RWPE2 (cell line): ENCODE measurements around the gene TATDN3.
"Not testable (repeated sequence)": the region's sequence is repeated elsewhere in the genome, so short reads cannot be mapped to it uniquely, and the experiment has no call there.

Experiments used
- ATAC-seq: fragments of 200-7000 bp; cut with Tn5 transposase; 3 replicates; pipeline ENCODE4 v1.9.1; 2021; ENCODE audit warnings: low read depth
- DNase-seq: peaks from one replicate; pipeline ENCODE4 v3.0.0-alpha.2; 2020; ENCODE audit warnings: low spot score
- H3K27ac ChIP-seq: fragments of 450-650 bp; 2 replicates; pipeline ENCODE4 v1.5.1; 2017; ENCODE audit warnings: mild to moderate bottlenecking; ENCODE audit not compliant: poor library complexity, severe bottlenecking
- H3K27me3 ChIP-seq: fragments of 250-450 bp; sonication (Bioruptor Pico); 2 replicates; pipeline ENCODE4 v1.5.1; 2021; ENCODE audit warnings: mild to moderate bottlenecking, moderate library complexity; ENCODE audit not compliant: insufficient read depth, poor library complexity, severe bottlenecking
- H3K36me3 ChIP-seq: fragments of 250-450 bp; sonication (Bioruptor Pico); 2 replicates; pipeline ENCODE4 v1.5.1; 2020; ENCODE audit warnings: low read depth, mild to moderate bottlenecking, moderate library complexity
- H3K4me1 ChIP-seq: fragments of 250-450 bp; sonication (Bioruptor Pico); 2 replicates; pipeline ENCODE4 v1.5.1; 2021; ENCODE audit warnings: mild to moderate bottlenecking, moderate library complexity; ENCODE audit not compliant: insufficient read depth, poor library complexity, severe bottlenecking
- H3K4me3 ChIP-seq: fragments of 250-450 bp; sonication (Bioruptor Pico); 2 replicates; pipeline ENCODE4 v1.5.1; 2021; ENCODE audit warnings: mild to moderate bottlenecking, moderate library complexity; ENCODE audit not compliant: severe bottlenecking
- H3K9me3 ChIP-seq: fragments of 250-450 bp; sonication (Bioruptor Pico); 2 replicates; pipeline ENCODE4 v1.5.1; 2021; ENCODE audit warnings: mild to moderate bottlenecking, moderate library complexity; ENCODE audit not compliant: severe bottlenecking
- CTCF ChIP-seq: fragments of 450-650 bp; IDR thresholded peaks from one replicate; pipeline ENCODE4 v1.5.1; 2017; ENCODE audit warnings: mild to moderate bottlenecking, moderate library complexity; ENCODE audit not compliant: poor library complexity, severe bottlenecking

TATDN3 gene

GRCh38 chr1:212777151-212777550 is 14.5 kb upstream of the TATDN3 start:
- no peak overlapping the region for H3K4me3 ChIP-seq
- no peaks in the 10 kb centered on the region for H3K27me3 ChIP-seq
- DNase-seq (no peak), ATAC-seq (no peak)
- no peaks in the 10 kb centered on the region for H3K9me3 ChIP-seq
- no peak overlapping the region for H3K27ac ChIP-seq
- no peak for TF ChIP-seq CTCF
- H3K4me1 ChIP-seq, result no peaks in the 10 kb centered on the region
- peaks cover 8% of the 10 kb centered on the region for H3K36me3 ChIP-seq

DNA sequence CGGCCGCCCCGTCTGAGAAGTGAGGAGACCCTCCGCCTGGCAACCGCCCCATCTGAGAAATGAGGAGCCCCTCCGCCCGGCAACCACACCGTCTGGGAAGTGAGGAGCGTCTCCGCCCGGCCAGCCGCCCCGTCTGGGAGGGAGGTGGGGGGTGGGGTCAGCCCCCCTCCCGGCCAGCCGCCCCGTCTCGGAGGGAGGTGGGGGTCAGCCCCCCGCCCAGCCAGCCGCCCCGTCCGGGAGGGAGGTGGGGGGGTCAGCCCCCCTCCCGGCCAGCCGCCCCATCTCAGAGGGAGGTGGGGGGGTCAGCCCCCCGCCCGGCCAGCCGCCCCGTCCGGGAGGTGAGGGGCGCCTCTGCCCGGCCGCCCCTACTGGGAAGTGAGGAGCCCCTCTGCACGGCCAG is 12.6 kb upstream of the TATDN3 start:
- not testable (repeated sequence) for DNase-seq, H3K4me1 ChIP-seq, ATAC-seq, H3K27me3 ChIP-seq, H3K27ac ChIP-seq, H3K9me3 ChIP-seq, H3K4me3 ChIP-seq
- peaks cover 20% of the 10 kb centered on the region for H3K36me3 ChIP-seq

DNA sequence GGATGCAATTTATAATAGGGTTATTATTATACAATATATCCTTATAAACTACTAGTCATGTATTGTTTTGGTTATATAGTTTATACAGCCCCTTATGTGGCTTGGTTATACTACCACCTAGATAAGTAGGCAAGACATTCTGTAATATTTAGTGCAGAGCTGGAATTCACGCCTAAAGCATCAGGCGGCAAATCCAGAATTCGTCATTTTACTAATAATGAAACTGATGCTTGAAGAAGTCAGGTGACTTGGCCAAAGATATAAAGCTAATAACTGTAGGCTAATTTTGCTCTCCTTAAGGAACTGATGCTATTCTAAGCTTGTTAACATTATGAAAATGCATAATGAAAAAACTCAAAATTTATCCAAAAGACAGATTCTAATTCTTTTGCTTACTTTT is 10.9 kb upstream of the TATDN3 start:
- ATAC-seq (no peak), DNase-seq (no peak)
- Histone ChIP-seq H3K27me3 (no peaks in the 10 kb centered on the region), H3K27ac (no peak overlapping the region), H3K4me3 (no peak overlapping the region), H3K9me3 (no peaks in the 10 kb centered on the region), H3K36me3 (peaks cover 21% of the 10 kb centered on the region), H3K4me1 (no peaks in the 10 kb centered on the region)
- no peak for TF ChIP-seq CTCF

GRCh38 chr1:212781225-212781624 is 10.5 kb upstream of the TATDN3 start:
- Histone ChIP-seq H3K4me3 (no peak overlapping the region), H3K27me3 (no peaks in the 10 kb centered on the region), H3K36me3 (peaks cover 21% of the 10 kb centered on the region), H3K4me1 (no peaks in the 10 kb centered on the region), H3K9me3 (no peaks in the 10 kb centered on the region), H3K27ac (no peak overlapping the region)
- no peak for ATAC-seq
- no peak for TF ChIP-seq CTCF
- no peak for DNase-seq

DNA sequence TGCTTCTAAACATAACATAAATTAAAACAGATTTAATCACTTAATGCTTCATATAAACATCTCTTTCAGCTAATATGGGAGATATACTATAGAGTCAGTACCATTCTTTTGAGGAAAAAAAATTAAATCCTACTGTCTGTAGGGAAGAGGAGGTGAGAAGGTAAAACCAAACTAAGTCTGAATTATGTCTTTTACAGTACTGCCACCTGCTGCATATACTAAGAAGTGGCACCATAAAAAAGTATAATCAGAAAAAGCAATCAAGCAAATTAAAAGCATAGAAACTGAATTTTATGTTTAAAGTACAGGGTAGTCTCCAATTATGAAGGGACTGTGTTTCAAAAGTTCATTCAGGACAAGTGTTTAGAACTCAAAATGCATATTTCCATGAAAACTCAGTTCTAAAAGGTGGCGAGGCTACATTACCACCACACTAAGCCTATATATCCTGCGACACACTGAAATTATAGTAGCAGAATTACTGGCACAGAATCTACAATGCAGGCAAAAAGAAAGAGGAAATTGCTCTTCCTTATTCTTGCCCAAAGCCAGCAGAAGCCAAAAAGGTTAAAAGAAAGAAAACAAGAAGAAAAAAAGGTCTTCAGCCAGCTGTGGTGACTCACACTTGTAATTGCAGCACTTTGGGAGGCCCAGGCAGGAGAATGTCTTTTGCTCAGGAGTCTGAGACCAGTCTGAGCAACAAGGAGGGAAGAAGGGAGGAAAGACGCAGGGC is 9.1 kb upstream of the TATDN3 start:
- no peak for DNase-seq
- Histone ChIP-seq H3K36me3 (peaks cover 25% of the 10 kb centered on the region), H3K27ac (no peak overlapping the region), H3K4me3 (no peak overlapping the region), H3K27me3 (no peaks in the 10 kb centered on the region), H3K9me3 (no peaks in the 10 kb centered on the region), H3K4me1 (no peaks in the 10 kb centered on the region)
- peak; percentile 45 for TF ChIP-seq CTCF
- no peak for ATAC-seq
